Progenitor cell of endocrine pancreas (in vitro differentiated cells): ENCODE measurements around the gene MAPK12. TPM values are rescaled to one million over a fixed set of nuclear protein-coding genes. Genes with fewer than 3 reads are reported as not detected.

Source experiments
- DNase-seq: peaks from one replicate; pipeline ENCODE4 v3.0.0; 2021; ENCODE audit warnings: low spot score; ENCODE audit not compliant: unreplicated experiment
- H3K27ac Mint-ChIP-seq: 2 replicates; pipeline ENCODE4 v1.8.0; 2021; ENCODE audit warnings: mild to moderate bottlenecking, moderate library complexity, mixed read lengths
- H3K27me3 Mint-ChIP-seq: 2 replicates; pipeline ENCODE4 v1.8.0; 2021; ENCODE audit warnings: mixed read lengths
- H3K36me3 Mint-ChIP-seq: 2 replicates; pipeline ENCODE4 v1.8.0; 2022; ENCODE audit warnings: mixed read lengths; ENCODE audit not compliant: insufficient read depth
- H3K4me1 Mint-ChIP-seq: 2 replicates; pipeline ENCODE4 v1.8.0; 2021; ENCODE audit warnings: low read depth, mixed read lengths
- H3K4me3 Mint-ChIP-seq: 2 replicates; pipeline ENCODE4 v1.8.0; 2021; ENCODE audit warnings: low read depth, mild to moderate bottlenecking, moderate library complexity, mixed read lengths
- H3K9me3 Mint-ChIP-seq: 2 replicates; pipeline ENCODE4 v1.8.0; 2021; ENCODE audit warnings: low read depth, mixed read lengths
- CTCF ChIP-seq: fragments of 200-600 bp; sonication (generic); IDR thresholded peaks from one replicate; pipeline ENCODE4 v1.5.0; 2021; ENCODE audit warnings: antibody characterized with exemption, mild to moderate bottlenecking; ENCODE audit not compliant: unreplicated experiment
- total RNA-seq: library from RNA; stranded (reverse); gene quantifications from 2 replicates; pipeline ENCODE4 v1.2.1, GENCODE V29; 2021

Gene MAPK12
- total RNA-seq, 1 donor from 2014 or later: 53.7 TPM

DNA sequence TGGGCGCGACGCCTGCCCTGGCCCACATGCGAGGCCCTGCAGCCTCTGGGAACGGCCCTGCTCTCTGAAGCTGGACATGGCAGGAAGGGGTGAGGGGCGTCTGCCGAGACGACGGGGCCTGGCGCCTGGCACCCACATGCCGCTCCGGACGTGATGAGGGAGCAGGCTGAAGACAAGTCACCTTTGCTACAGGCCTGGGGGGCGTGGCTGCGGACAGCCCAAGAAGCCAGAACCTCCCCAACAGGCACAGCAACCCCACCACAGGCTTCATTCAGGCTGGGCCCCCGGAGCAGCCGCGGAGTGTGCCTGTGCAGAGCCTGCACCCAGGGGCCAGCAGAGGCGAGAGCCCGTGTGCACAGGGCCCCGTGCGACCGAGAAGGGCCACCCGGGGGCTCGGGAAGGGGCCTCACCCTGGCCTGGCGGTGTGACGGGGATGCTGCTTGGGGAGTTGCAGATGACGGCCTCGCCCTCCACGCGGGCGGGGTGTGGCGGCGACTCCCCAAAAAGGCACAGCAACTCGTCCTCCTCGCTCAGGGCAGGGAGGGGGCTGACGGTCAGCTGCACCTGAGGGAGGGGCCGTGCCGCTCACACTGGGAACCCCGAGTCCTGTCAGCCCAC, 25.3 kb upstream of the MAPK12 start:
- Mint-ChIP-seq H3K9me3 (no peaks in the 10 kb centered on the region), H3K27ac (no peak overlapping the region), H3K27me3 (no peaks in the 10 kb centered on the region), H3K4me3 (no peak overlapping the region), H3K36me3 (peaks cover 4% of the 10 kb centered on the region), H3K4me1 (no peaks in the 10 kb centered on the region)
- TF ChIP-seq CTCF: no peak
- no peak for DNase-seq

DNA sequence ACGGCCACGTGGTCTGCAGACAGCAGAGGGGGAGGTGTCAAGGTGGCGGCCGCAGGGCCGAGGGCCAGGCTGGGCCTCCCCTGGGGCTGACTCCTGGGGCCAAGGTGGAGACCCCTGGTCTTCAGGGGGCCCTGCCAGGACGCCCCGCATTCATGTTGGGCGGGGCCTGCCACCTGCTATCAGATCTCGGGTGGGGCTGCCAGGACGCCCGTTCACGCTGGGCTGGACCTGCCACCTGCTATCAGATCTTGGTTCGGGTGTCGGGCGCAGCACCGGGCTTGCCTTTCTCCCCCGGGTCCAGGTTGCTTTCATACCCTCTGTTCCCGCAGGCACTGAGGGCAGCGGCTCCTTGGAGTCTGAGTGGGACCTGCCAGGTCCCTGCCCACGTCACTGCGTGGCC, 24.8 kb upstream of the MAPK12 start:
- no peak for TF ChIP-seq CTCF
- H3K4me1 Mint-ChIP-seq: no peaks in the 10 kb centered on the region
- H3K27me3 Mint-ChIP-seq: no peaks in the 10 kb centered on the region
- H3K9me3 Mint-ChIP-seq: no peaks in the 10 kb centered on the region
- peaks cover 4% of the 10 kb centered on the region for H3K36me3 Mint-ChIP-seq
- no peak for DNase-seq
- H3K27ac Mint-ChIP-seq: no peak overlapping the region
- no peak overlapping the region for H3K4me3 Mint-ChIP-seq

DNA sequence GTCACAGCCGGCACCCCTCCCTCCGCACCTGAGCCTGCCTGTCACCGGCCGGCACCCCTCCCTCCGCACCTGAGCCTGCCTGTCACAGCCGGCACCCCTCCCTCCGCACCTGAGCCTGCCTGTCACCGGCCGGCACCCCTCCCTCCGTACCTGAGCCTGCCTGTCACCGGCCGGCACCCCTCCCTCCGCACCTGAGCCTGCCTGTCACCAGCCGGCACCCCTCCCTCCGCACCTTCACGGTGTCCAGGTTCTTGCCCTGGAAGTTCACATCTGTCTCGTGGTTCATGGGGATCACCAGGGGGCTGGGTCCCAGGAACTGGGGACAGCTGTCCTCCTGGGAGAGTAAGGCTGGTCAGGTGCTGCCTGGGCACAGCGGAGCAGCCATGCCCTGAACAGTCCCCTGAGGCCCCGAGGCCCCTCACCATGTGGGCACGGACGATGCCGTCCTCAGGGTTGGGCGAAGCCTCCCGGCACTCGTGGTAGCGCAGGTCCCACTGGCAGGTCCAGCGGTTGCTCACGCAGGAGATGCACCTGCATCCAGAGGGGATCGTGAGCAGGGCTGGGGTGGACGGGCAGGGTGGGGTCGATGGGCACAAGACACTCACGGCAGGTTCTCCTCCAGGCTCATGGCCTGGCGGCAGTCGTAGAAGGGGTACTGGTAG, 24.2 kb upstream of the MAPK12 start:
- Mint-ChIP-seq H3K4me1 (no peaks in the 10 kb centered on the region), H3K9me3 (no peaks in the 10 kb centered on the region), H3K27me3 (no peaks in the 10 kb centered on the region), H3K36me3 (peaks cover 5% of the 10 kb centered on the region), H3K27ac (no peak overlapping the region), H3K4me3 (no peak overlapping the region)
- no peak for TF ChIP-seq CTCF
- no peak for DNase-seq

- Mint-ChIP-seq H3K4me3 (no peak overlapping the region), H3K27ac (no peak overlapping the region), H3K27me3 (no peaks in the 10 kb centered on the region), H3K36me3 (peaks cover 7% of the 10 kb centered on the region), H3K9me3 (no peaks in the 10 kb centered on the region), H3K4me1 (no peaks in the 10 kb centered on the region)
- DNase-seq: no peak
- TF ChIP-seq CTCF: no peak
These were observed 23.0 kb upstream of the MAPK12 start for GRCh38 chr22:50284479-50284878.

GRCh38 chr22:50283821-50284220, 22.3 kb upstream of the MAPK12 start:
- no peak for DNase-seq
- H3K27me3 Mint-ChIP-seq: no peaks in the 10 kb centered on the region
- no peak overlapping the region for H3K27ac Mint-ChIP-seq
- no peaks in the 10 kb centered on the region for H3K4me1 Mint-ChIP-seq
- H3K4me3 Mint-ChIP-seq: no peak overlapping the region
- peaks cover 7% of the 10 kb centered on the region for H3K36me3 Mint-ChIP-seq
- H3K9me3 Mint-ChIP-seq: no peaks in the 10 kb centered on the region
- no peak for TF ChIP-seq CTCF
